ENCODE results near the gene HCN2.

Gene HCN2

GRCh38 chr19:592101-592500 lies 2.4 kb downstream of the HCN2 start:
- Histone ChIP-seq H3K9me3 (ENCODE audit: severe bottlenecking) (no peaks in the 10 kb centered on the region), H3K4me3 (ENCODE audit: low read depth, low read length) (no peak overlapping the region), H3K36me3 (no peaks in the 10 kb centered on the region), H3K27ac (no peak overlapping the region), H3K27me3 (ENCODE audit: insufficient read depth, low read depth, severe bottlenecking) (peaks cover 65% of the 10 kb centered on the region)
- no peak for DNase-seq
- no peak for TF ChIP-seq CTCF (IDR thresholded peaks at IDR 0.05; ENCODE audit: low read depth, low read length)

DNA sequence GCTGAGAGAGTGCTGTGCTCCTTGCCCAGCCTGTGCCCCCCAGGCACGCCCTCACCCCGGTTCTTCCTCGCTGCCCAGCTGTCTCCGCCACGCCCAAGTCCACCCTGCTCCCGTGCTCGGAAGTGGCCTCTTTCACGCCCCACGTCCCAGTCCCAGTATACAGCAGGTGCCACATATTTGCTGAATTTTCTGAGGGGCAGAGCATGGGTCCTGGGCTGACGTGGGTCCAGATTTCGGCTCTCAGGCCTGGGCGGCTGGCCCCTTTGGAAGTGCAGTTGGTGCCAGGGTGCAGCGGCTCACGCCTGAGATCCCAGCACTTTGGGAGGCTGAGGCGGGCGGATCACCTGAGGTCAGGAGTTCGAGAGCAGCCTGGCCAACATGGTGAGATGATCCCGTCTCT lies 3.4 kb downstream of the HCN2 start:
- DNase-seq, result no peak
- no peak for TF ChIP-seq CTCF (IDR thresholded peaks at IDR 0.05; ENCODE audit: low read depth, low read length)
- Histone ChIP-seq H3K4me3 (ENCODE audit: low read depth, low read length) (no peak overlapping the region), H3K27ac (no peak overlapping the region), H3K36me3 (no peaks in the 10 kb centered on the region), H3K9me3 (ENCODE audit: severe bottlenecking) (peaks cover 3% of the 10 kb centered on the region), H3K27me3 (ENCODE audit: insufficient read depth, low read depth, severe bottlenecking) (peaks cover 64% of the 10 kb centered on the region)

DNA sequence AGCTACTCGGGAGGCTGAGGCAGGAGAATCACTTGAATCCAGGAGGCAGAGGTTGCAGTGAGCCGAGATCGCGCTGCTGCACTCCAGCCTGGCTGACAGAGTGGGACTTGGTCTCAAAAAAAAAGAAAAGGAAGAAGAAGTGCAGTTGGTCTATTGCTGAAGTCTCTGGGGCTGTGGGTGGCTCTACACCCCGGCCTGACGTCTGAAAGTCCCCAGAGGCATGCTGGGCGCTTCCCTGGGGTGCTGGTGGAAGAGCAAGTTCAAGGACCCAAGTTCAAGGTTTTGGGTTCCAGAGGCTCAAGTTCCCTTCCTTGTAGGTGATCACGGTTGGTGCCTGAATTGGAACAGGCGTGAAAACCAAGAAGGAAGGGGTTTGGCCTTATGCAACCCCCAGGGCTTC lies 3.8 kb downstream of the HCN2 start:
- no peak for DNase-seq
- Histone ChIP-seq H3K27ac (no peak overlapping the region), H3K4me3 (ENCODE audit: low read depth, low read length) (no peak overlapping the region), H3K36me3 (no peaks in the 10 kb centered on the region), H3K27me3 (ENCODE audit: insufficient read depth, low read depth, severe bottlenecking) (peaks cover 63% of the 10 kb centered on the region), H3K9me3 (ENCODE audit: severe bottlenecking) (peaks cover 3% of the 10 kb centered on the region)
- TF ChIP-seq CTCF (IDR thresholded peaks at IDR 0.05; ENCODE audit: low read depth, low read length), result no peak

GRCh38 chr19:594265-594870 lies 4.7 kb downstream of the HCN2 start:
- no peak for DNase-seq
- TF ChIP-seq CTCF (IDR thresholded peaks at IDR 0.05; ENCODE audit: low read depth, low read length), result no peak
- Histone ChIP-seq H3K9me3 (ENCODE audit: severe bottlenecking) (peaks cover 3% of the 10 kb centered on the region), H3K27ac (no peak overlapping the region), H3K4me3 (ENCODE audit: low read depth, low read length) (no peak overlapping the region), H3K27me3 (ENCODE audit: insufficient read depth, low read depth, severe bottlenecking) (peaks cover 55% of the 10 kb centered on the region), H3K36me3 (no peaks in the 10 kb centered on the region)

DNA sequence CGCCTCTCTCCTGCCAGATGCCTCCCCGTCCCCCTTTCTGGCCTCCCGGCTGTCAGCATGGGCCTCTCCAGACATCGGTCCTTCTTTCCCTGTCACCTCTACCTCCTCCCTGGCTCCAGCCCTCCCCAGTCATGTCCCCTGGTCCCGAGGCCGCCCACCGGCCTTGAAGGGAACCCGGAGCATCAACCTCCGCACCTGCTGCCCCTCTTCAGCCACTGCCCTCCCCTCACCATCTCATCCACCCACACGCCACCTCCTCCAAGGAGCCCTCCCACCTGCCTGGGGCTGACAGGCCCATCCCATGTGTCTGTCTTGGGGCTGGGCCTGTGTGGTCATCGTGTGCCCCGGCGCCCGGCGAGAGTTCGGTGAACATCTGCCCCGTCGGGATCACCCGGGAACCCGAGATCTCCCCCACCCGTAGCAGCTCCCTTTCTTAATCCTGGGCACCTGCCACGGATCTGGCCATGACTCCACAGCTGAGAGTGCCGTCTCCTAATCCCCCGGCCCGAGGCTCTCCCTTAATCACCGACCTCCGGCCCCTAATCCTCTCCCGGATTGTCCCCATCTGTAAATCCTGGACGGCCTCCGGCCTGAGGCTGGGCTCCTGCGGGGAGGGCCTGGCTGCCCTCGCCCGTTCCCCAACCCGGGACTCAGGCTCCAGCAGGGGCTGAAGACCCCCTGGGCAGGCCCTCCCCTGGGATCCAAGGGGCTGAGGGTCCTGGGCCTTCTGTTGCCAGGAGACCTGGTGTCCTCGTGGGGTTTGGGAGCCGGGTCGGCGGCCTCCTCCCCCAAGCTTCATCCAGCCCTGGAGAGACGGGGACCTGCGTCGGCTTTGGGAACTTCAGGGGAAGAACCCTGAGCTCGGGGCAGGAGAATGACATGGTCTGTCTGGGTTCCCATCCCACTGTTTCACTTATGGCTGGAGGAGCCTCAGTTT lies 5.9 kb downstream of the HCN2 start:
- H3K27ac ChIP-seq, result no peak overlapping the region
- H3K9me3 ChIP-seq (ENCODE audit: severe bottlenecking), result peaks cover 3% of the 10 kb centered on the region
- no peaks in the 10 kb centered on the region for H3K36me3 ChIP-seq
- TF ChIP-seq CTCF (IDR thresholded peaks at IDR 0.05; ENCODE audit: low read depth, low read length), result no peak
- peaks cover 55% of the 10 kb centered on the region for H3K27me3 ChIP-seq (ENCODE audit: insufficient read depth, low read depth, severe bottlenecking)
- DNase-seq, result peak; percentile 97
- H3K4me3 ChIP-seq (ENCODE audit: low read depth, low read length), result peak overlapping the region; percentile 19
